NCI-H2196 treated with DMSO at 0.1 percent for 48 hours (cell line): ENCODE measurements around the gene MIGA2.
"Not testable (repeated sequence)": the region's sequence is repeated elsewhere in the genome, so short reads cannot be mapped to it uniquely, and the experiment has no call there.

Experiments used
- DNase-seq: peaks from one replicate; lab custom pipeline; 2025; ENCODE audit not compliant: unreplicated experiment; lab: John Stamatoyannopoulos, UW

MIGA2 gene

DNA sequence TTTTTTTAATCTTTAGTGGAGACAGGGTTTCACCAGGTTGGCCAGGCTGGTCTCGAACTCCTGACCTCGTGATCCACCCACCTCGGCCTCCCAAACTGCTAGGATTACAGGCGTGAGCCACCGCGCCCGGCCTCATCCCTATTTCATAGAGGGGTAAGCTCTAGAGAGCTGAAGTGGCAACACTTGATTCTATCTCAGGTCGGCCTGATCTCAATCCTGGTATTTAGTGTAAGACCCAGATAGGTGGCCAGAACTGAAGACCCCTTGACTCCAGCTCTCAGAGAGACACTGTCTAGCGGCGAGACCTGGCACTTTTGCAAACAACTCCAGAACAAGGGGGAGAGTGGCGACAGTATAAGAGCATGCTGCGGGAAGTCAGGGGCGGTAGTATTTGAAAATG lies 588 bp upstream of the MIGA2 start:
- not testable (repeated sequence) for DNase-seq

DNA sequence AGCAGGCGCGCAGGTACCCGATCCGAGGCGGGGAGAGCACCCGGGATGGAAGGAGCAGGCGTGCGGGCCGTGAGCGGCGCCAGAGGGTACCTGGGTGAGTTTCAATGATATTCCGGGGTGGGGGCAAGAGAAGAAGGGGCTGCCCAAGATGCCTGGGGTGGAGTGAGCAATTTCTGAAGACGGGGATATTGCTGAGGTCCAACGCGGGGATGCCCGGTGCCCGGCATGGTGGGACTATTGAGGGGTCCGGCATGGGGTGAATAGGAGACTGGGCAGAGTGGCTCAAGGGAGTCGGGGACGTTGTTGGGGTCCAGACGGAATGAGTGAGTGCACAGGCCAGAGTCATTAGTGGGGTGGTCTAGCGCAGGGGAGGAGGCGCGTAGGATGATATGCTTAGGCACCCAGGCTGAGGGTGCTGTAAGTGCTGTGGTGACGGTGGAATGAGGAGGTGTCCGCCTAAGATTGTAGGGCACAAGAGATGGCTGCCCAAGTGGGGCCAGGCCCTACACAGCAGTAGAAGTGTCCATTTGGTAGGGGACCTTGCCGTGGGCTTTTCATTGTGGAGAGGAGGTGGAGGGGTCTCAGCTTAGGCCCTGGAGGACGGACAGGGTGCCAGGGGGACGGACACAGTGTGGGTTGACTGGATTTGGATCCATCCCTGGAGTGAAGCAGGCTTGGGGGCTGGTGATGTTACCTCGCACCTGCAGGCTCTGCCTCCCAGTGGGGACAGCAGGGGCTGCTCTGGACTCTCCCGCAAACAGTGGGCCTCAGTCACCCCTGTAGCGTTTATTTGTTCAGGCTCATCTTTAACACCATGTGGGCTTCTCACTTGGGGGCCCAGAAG lies 719 bp downstream of the MIGA2 start:
- no peak for DNase-seq

DNA sequence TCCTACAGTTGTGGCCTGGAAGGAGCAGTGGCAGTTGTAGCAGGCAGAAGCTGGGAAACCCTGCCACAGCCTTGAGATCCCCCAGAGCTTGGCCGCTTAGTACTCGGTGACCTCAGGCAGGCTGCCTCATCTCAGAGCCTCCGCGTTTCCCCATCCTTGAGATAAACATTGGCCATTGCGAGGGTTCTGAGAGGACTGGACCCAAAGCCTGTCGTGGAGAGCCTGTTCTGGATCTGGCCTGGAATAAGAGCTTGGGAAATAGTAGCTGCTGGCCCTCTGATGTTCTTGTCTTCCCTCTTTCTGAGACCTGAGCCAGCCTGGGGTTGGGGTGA lies 1.3 kb downstream of the MIGA2 start:
- no peak for DNase-seq

DNA sequence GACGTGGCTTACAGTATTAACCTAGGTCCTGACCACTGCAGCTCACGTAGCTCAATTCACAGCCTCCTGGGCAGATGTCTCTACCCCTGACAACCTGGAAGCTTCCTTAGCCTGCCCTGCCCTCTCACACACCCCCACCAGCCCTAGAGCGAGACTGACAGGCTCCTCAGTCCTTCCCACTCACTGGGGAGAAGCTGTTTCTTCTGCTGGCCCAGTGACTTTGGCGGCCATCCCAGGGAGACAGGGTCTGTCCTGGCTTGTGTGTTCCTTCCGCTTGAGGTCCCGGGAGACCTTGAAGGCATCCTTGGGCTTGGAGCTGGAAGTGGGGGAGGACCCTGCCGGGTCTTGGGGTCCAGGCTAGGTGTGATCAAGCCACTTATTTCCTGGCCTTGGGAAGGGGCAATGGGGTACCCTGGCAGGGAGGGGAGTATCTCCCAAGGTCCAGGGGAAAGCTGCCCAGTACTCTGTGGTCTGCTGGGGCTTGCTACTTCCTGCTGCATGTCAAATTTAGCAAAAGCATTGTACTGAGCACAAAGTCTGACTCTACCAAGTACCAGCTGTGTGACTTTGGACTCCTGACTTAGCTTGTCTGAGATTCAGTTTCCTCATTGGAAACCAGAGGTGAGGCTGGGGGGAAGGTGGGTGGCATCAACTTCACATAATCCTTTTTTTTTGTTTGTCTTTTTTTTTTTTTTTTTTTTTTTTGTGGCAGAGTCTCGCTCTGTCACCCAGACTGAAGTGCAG lies 1.9 kb downstream of the MIGA2 start:
- no peak for DNase-seq

DNA sequence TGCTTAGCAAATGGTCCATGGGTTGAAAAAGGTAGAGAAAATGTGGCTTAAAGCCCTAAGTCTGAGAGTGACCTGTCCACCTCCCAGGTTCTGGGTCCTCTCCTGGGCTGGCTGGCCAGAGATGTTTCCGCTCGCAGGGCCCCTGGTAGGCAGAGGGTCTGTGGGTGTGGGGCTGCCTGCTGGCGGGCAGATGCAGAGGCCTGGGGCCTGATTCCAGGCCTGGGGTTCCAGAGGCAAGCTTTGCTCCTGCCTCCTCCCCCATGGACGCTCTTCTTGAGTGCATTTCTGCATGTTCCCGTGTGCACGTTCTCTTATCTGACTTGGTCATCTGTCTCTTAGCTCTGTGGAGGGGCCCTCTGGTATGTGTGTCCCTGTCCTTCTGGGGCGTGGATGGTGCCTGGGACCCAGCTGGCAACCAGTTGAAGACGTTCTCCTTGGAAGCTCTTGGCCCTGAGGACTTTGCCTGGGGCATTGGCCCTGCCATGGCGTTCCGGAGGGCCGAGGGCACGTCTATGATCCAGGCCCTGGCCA lies 3.8 kb downstream of the MIGA2 start:
- DNase-seq = no peak

DNA sequence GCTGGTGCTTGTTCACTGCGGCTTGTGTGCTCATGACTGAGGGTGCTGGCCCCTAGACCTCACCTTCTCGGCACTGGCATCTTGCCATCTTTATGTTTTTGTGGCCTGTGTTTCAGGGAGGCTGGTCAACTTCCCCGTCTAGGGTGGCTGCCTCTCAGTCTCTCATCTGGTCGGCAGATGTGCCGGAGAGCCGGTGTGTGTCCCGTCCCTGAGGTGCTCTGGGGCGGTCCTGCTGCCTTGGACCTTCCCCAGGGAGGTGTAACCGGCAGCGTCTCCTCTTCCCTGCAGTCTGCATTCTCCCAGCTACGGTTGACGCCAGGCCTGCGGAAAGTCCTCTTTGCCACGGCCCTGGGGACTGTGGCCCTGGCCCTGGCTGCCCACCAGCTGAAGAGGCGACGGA lies 5.6 kb downstream of the MIGA2 start:
- no peak for DNase-seq

DNA sequence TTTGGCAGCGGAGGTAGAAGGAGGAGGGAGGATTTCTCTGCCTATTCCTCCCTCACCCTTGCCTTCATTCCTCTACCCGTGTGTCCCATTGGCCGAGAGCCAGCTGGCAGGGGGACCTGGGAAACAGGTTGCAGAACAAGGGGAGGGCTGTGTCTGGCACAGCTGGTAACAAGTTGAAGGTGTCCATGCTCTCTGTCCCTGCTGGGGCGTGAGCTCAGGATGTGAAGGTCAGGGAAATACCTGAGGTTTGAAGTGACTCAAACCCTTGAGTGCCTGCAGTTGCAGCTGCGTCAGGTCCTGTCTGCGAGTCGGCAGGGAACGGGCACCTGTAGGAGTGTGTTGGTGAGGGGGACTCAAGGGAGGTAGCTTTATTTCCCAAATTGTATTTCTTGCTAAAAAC lies 16.2 kb downstream of the MIGA2 start:
- DNase-seq = peak; percentile 67

DNA sequence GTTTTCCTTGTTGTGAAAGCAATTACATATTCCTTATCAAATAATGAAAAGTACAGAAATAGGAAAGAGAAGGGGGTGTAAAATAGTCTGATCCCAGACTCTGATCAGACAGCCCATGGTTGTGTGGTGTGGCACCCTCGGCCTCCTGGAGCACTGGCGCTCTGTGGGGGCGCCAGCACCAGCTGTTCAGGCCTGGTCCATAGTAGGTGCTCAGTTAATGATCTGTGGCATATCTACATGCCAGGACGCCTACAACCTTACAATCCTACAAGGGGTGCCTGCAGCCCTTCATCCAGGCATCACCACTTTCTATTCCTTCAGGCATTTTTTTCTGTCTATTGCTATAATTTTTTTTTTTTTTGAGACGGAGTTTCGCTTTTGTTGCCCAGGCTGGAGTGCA lies 16.6 kb downstream of the MIGA2 start:
- no peak for DNase-seq

DNA sequence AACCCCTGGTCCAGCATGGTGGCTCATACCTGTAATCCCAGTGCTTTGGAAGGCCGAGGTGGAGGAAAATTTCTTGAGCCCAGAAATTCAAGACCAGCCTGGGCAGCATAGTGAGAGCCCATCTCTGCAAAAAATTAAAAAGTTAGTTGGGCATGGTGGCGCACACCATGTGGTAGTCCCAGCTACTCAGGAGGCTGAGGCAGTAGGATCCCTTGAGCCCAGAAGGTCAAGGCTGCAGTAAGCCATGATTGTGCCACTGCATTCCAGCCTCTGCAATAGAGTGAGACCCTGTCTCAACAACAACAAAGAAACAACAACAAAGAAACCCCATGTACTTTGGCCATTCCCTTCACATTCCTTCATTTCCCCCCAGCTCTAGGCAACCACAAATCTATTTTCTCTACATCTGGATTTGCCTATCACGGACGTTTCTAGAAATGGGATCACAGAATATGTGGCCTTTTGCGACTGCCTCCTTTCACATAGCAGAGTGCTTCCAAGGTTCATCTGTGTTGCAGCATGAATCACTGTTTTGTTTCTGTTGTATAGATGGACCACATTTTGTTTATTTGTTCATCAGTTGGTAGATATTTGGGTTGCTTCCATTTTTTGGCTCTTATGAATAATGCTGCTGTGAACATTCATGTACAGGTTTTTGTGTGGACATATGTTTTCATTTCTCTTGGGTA lies 17.9 kb downstream of the MIGA2 start:
- no peak for DNase-seq

DNA sequence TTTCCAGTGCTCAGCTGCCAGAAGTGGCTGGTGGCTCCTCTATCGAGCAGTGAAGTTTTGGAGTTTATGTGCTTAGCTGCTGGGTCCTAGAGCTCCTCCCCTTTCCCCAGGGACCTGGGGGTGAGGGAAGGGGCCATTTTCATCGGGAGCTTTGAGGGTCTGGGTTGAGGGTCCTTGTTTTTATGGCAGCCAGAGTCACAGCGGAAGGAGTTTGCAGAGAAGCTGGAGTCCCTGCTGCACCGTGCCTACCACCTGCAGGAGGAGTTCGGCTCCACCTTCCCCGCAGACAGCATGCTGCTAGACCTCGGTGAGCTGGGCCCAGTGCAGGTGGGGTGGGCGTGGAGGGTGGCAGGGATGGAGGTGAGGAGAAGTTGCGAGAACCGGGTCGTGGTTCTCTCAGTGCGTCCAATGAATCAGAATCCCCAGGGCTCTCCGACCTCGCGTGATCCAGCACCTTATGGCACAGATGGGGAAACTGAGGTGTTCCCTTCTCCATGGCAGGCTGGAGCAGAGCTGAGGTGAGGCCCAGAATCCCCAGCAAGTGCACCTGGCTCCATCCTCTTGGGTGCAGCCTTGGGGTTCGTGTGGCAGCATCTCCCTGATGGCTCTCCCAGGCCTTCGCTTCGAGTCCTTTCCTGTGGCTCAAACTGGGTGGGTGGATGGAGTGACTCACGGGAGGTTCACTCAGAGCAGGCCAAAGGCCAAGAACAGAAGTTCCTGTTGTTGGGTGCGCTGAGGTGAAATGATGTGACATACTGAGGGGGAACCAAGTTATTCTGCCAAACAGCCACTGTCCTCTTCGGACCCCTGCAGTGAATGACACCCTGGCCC lies 22.8 kb downstream of the MIGA2 start:
- DNase-seq = no peak

DNA sequence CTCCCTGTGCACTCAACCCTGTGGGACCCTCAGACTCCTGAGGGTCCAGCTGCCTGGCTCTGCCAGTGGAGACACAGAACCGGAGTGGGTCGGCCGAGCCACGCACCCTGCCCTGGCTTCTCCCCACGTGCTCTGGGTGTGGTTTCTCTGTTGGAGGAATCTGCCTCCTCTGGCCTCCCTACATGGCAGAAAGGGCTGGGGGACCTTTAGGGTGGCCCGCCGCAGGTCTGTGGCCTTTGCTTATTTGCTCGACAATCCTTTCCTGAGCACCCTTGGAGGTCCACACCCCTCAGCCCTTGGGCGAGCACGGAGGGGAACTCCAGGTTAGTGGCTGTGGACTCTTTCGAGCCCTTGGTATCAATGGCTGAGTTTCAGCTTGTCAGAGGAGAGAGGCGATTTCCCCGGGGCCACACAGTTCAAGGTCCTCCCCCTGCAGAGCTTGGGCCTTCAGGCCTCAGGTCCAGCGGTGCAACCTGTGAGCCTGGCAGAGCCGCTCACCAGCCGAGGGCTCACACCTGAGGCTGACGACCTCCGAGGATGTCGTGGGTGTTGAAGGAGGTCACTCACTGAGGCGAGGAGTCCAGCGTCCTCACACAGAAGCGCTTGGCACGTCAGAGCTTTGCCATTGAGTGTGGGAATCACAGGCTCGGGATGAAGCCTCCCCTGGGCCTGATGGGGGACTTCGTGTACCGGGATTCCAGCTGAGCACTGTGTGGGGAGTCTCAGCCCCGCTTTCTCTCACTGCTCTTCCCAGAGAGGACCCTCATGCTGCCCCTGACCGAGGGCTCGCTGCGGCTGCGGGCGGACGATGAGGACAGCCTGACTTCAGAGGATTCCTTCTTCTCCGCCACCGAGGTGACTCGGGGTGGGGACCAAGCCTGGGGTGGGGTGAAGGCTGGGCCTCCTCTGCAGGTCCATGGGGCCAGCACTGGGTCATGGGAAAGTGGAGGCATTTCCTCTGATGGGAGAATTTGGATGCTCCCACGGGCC lies 23.7 kb downstream of the MIGA2 start:
- DNase-seq = no peak

DNA sequence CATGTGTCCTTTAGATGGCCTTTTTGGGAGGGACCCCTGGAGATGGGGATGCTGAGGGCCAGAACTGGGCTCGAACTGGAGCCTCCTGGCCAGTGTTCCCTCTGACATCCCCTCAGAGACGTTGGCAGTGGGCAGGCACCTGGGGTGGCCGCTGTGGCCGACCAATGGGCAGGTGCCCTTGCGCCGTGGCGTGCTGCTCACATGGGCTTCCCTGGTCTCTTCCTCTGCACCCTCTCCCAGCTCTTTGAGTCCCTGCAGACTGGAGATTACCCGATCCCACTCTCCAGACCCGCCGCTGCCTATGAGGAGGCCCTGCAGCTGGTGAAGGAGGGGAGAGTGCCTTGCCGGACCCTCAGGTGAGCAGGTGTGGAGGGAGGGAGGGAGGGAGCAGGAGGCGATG lies 24.6 kb downstream of the MIGA2 start:
- DNase-seq = no peak

DNA sequence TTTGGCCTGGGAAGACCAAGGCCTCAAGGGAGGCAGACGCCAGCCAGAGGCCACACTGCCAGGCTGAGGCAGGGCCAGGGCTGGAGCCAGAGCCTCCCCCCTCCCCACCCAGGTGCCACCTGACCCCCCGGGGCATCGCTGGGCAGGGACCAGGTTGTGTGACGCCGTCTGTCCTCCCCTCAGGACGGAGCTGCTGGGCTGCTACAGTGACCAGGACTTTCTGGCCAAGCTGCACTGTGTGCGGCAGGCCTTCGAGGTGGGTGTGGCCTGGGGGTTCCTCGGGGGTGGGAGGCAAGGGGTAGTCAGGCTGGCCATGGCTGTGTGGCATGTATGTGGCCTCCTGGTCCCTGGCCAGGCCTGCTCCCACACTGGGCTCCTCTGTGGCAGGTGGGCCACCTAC lies 26.6 kb downstream of the MIGA2 start:
- DNase-seq = no peak

DNA sequence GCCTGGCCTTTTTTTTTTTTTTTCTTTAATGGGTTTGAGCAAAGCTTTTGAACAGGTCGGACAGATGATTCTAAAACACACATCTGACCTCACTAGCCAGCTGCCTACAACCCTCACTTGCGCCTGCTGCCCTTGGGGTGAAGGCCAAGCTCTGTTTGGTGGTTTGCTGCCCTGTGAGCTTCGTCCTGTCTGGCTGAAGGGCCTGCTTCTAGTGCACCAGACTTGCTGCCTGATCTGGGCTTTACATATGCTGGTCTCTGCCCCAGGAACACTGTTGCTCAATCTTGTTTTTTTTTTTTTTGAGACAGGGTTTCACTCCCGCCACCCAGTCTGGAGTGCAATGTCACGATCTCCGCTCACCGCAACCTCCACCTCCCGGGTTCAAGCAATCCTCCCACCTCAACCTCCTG lies 28.1 kb downstream of the MIGA2 start:
- no peak for DNase-seq

DNA sequence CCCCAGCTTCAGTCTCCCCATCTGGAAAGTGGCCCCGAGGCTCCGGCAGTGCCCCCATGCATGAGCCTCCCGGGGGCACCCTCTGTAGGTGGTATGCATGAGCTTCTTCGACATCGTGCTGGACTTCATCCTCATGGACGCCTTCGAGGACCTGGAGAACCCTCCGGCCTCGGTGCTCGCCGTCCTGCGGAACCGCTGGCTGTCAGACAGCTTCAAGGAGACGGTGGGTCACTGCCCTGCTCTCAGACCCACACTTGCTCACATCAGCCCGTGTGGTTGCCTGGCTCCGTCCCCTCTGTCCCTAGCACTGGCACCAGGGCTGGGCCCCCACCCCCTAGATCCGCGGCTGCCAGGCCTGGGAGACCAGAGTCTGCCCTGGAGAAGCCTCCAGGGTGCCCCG lies 31.7 kb downstream of the MIGA2 start:
- no peak for DNase-seq

DNA sequence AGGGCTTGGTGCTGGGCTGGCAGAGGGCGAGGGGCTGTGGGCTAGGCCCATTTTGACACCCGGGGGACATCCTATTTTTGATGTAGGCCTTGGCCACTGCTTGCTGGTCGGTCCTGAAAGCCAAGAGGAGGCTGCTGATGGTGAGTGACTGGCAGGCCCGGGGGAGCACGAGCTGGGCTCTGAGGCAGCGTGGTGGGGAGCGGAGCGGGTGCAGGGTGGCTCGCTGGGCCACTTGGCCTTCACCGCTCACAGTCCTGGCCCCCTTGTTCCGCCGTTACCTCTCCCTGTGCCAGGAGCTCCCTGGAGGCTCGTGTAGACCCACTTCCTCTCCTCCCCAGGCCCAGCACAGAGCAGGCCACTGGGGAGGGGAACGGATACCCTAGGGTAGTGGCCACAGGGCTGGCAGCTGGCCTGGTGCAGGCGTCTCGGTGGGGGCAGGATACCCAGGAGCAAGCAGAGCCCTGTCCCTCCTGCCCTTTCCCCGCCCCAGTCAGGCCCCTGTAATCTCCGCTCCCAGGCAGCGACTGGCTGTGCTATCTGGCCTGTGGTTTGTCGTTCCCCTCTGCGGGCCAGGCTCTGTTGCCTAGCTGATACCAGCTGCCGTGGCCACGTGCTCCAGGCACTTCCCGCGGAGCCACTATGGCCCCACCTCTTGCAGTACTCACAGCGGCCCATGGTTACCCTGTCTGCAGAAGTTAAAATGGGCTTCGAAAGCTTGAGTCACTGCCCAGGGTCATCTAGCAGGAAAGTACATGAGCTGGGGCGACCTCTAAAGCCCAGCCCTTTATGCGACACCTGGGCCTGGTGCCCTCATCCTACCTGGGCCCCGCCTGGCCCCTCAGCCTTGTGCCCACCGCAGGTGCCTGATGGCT lies 32.8 kb downstream of the MIGA2 start:
- DNase-seq = no peak

DNA sequence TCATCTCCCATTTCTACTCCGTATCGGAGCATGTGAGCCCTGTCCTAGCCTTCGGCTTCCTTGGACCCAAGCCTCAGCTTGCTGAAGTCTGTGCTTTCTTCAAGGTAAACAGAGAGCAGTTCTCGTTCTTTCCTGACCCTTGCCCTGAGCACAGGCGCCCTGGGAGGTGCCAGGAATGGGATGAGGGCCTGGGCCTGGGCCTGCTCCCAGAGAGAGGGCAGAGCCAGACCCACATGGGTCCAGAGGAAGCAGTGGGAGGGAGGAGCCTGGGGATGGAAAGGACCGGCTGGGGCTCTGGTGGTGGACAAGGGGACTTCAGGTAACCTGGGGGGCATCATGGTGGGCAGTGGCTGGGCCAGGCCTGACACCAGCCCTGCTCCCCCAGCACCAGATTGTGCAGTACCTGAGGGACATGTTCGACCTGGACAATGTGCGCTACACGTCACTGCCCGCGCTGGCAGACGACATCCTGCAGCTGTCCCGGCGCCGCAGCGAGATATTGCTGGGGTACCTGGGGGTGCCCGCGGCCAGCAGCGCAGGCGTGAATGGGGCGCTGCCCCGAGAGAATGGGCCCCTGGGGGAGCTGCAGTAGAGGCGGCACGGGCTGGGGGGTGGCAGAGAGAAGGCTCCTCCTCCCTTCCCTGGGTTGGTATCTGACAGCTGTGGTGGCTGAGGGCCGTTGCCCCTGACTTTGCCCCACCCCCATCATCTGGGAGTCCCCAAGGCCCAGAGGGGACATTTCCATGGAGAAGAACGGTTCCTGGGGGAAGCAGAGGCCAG lies 33.6 kb downstream of the MIGA2 start:
- DNase-seq = no peak
